Small intestine (tissue), 7 donors: ENCODE measurements around the gene KMT5B. TPM values are rescaled to one million over a fixed set of nuclear protein-coding genes. Genes with fewer than 3 reads are reported as not detected.
"Not testable (repeated sequence)": the region's sequence is repeated elsewhere in the genome, so short reads cannot be mapped to it uniquely, and the experiment has no call there.

ENCODE experiments used
- DNase-seq, 2 donors: peaks; one replicate each; pipeline versions ENCODE4 v3.0.0 to v3.0.0-alpha.2; 2013
- FAIRE-seq: peaks from 2 replicates; lab custom pipeline; 2012; peaks lifted over from hg19 to GRCh38; lab: Jason Lieb, UNC
- H3K27ac ChIP-seq, 3 donors: one replicate each; pipeline ENCODE4 v1.5.1; 2013; ENCODE audit warnings: low read length in 2 of 3, mild to moderate bottlenecking in 2 of 3, control low read depth in 1 of 3, inconsistent platforms in 1 of 3, low read depth in 1 of 3, moderate library complexity in 1 of 3
- H3K27me3 ChIP-seq, 3 donors: one replicate each; pipeline ENCODE4 v1.6.1; 2013; ENCODE audit warnings: low read length in 3 of 3, inconsistent platforms in 1 of 3; ENCODE audit not compliant: control insufficient read depth in 3 of 3, insufficient read depth in 3 of 3
- H3K36me3 ChIP-seq, 3 donors: one replicate each; pipeline ENCODE4 v1.6.1; 2013; ENCODE audit warnings: low read length in 3 of 3, inconsistent platforms in 1 of 3, low read depth in 1 of 3, mild to moderate bottlenecking in 1 of 3, moderate library complexity in 1 of 3; ENCODE audit not compliant: control insufficient read depth in 3 of 3, insufficient read depth in 2 of 3
- H3K4me1 ChIP-seq, 3 donors: one replicate each; pipeline ENCODE4 v1.6.1; 2013; ENCODE audit warnings: low read length in 2 of 3, inconsistent platforms in 1 of 3, low read depth in 1 of 3, mild to moderate bottlenecking in 1 of 3, moderate library complexity in 1 of 3; ENCODE audit not compliant: control insufficient read depth in 3 of 3, insufficient read depth in 2 of 3
- H3K4me3 ChIP-seq, 3 donors: one replicate each; pipeline ENCODE4 v1.5.1; 2013; ENCODE audit warnings: low read length in 3 of 3, control low read depth in 1 of 3, inconsistent platforms in 1 of 3, low read depth in 1 of 3, mild to moderate bottlenecking in 1 of 3, moderate library complexity in 1 of 3
- H3K9me3 ChIP-seq, 2 donors: one replicate each; pipeline ENCODE4 v1.6.1; 2013; ENCODE audit warnings: low read depth in 1 of 2, low read length in 1 of 2; ENCODE audit not compliant: control insufficient read depth in 2 of 2, insufficient read depth in 1 of 2
- WGBS, 3 donors: extraction: QIAGEN DNeasy Blood & Tissue Kit; methylation state at CpG; one replicate each; pipeline ENCODE4 v1.1.7; 2013; 5-methylcytosine and 5-hydroxymethylcytosine counted together
- polyA plus RNA-seq, 4 donors: library from polyadenylated mRNA; stranded (reverse) in 3 of 4; unstranded in 1 of 4; fragments of 200-250 nt in 3 of 4; fragments of 120-200 nt in 1 of 4; gene quantifications; one replicate each; pipeline versions ENCODE4 v1.2.1 to v1.2.3, GENCODE V29; 2013
- donor health status: healthy with polysubstance abuse.
- donor health status: control.
- donor health status: control.
- donor health status: Bipolar disorder and iron deficiency.
- donor health status: healthy.

The KMT5B gene
- polyA plus RNA-seq, 4 donors, result 17.3 to 53.5 (median 30.0) TPM

DNA sequence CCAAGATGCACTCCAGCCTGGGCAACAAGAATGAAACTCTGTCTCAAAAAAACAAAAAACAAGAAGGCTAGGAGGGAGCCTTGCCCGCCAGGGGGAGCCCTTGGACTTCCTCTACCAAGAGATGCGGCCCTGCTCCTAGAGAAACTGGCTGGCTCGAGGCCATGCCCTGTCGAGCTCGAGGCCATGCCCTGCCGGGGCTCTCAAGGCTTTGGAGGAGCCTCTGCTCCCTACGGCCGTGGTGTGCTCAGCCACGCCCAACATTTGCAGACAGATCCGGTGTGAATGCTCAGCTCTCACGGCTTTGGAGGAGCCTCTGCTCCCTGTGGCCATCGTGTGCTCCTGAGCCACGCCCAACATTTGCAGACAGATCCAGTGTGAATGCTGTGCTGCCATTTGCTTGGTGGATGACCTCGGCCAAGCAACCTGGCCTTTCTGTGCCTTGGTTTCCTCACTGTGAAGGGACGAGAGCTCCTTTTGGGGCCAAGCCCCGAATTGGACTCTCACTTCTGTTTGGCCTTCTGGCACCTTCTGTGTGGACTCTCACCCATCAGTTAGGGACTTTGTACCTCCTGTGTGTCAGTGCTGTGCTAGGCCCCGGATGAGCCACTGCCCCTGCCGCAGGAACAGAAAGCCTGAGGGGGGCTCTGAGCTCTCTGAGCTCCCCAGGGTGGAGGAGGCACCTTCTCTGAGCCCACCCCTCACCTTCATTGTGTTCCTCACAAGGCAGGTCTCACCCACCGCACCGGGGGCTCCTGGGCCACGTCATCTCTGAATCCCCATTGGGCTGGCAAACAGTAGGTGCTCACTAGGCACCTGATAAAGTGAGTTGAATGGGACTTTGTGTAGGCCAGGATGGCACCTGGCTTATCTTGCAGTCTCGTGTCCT is 44.6 kb upstream of the KMT5B start:
- no peak for FAIRE-seq
- H3K4me3 ChIP-seq, result no peak overlapping the region

DNA sequence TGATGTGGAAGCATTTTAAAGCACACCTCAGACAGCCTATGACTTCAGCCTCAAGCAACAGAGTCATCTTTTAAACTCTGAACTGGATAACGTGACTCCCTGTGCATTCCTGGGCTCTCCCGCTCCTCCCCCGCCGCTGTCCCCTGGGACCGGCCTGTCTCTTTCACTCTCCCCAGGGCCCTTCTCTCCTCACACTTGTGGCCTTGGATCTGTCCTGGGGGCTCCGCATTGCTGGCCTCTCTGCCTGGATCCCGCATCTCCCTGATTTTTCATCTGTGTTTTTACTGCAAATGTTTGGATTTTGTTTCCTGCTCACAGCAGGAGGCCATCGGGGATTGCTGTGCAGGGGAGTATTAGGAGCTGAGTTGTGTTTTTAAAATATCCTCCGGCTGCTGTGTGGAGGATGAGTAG is 43.2 kb upstream of the KMT5B start:
- WGBS, 3 donors, result 60 to 90% (median 85%) methylated on average over 9 of the region's 9 CpGs
- Histone ChIP-seq H3K4me3 (no peak overlapping the region), H3K27me3 (no peaks in the 10 kb centered on the region), H3K27ac (peak overlapping the region in 1 of 3 donors; percentile 4), H3K4me1 (peaks cover 0 to 14% (median 0%) of the 10 kb centered on the region in 3 donors), H3K9me3 (peaks cover 0 to 4% of the 10 kb centered on the region in 2 donors), H3K36me3 (peaks cover 0 to 26% (median 3%) of the 10 kb centered on the region in 3 donors)
- no peak for FAIRE-seq
- DNase-seq, result no peak

More for the DNA sequence above, 44.6 kb upstream of the KMT5B start:
- DNase-seq, result peak; percentile 94
- Histone ChIP-seq H3K9me3 (no peaks in the 10 kb centered on the region), H3K27me3 (no peaks in the 10 kb centered on the region), H3K36me3 (peaks cover 0 to 40% (median 14%) of the 10 kb centered on the region in 3 donors), H3K27ac (peak overlapping the region in 2 of 3 donors; percentile 4 to 60), H3K4me1 (peaks cover 0 to 14% (median 0%) of the 10 kb centered on the region in 3 donors)
- 23 to 37% (median 33%) methylated on average over 22 of the region's 22 CpGs for WGBS, 3 donors

DNA sequence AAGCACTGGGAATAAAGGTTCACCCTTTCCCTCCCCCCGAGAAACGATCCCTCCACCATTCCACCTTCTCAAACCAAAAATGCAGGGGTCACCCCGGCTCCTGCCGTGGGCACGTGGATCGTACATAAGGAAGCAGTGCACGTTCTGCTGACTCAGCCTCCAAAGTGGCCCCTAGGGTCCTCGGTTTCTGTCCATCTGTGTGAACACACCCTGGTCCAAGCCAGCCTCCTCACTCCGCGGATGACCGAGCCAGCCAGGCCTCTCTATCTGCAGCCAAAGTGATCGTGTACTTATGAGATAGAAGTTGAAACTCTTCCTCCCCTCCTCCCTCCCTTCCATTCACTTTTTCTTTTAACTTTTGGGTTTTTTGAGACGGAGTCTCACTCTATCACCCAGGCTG is 42.4 kb upstream of the KMT5B start:
- no peak overlapping the region for H3K27ac ChIP-seq
- H3K4me3 ChIP-seq, result no peak overlapping the region
- WGBS, 3 donors, result 77 to 83% (median 80%) methylated on average over 13 of the region's 13 CpGs
- no peak for FAIRE-seq
- peaks cover 0 to 14% (median 0%) of the 10 kb centered on the region in 3 donors for H3K4me1 ChIP-seq
- peaks cover 0 to 4% of the 10 kb centered on the region in 2 donors for H3K9me3 ChIP-seq
- peaks cover 0 to 18% (median 0%) of the 10 kb centered on the region in 3 donors for H3K36me3 ChIP-seq
- DNase-seq, result no peak
- H3K27me3 ChIP-seq, result no peaks in the 10 kb centered on the region

DNA sequence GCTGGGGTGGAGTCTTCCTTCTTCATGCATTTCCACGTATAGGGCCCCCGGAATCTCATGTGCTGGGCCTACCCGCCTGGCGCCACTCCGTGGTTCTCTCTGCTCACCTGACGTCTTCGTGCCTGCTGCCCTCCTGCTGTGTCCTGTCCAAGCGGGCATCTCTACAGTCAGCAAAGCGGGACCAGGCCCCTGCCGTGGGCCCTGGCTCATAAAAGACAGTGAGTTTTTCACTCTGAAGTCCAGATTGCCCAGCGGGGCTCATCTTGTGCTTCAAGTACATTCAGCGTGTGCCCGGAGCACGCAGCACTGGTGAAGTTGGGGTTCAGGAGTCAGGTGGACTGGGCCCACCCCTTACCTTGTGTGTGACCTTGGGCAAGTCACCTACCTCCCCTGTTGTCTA is 41.3 kb upstream of the KMT5B start:
- Histone ChIP-seq H3K9me3 (peaks cover 0 to 4% of the 10 kb centered on the region in 2 donors), H3K27ac (no peak overlapping the region), H3K4me1 (peaks cover 0 to 14% (median 0%) of the 10 kb centered on the region in 3 donors), H3K36me3 (peaks cover 0 to 7% (median 0%) of the 10 kb centered on the region in 3 donors), H3K4me3 (no peak overlapping the region), H3K27me3 (no peaks in the 10 kb centered on the region)
- FAIRE-seq (no peak), DNase-seq (no peak)
- WGBS, 3 donors, result 89 to 97% (median 96%) methylated on average over 14 of the region's 14 CpGs

DNA sequence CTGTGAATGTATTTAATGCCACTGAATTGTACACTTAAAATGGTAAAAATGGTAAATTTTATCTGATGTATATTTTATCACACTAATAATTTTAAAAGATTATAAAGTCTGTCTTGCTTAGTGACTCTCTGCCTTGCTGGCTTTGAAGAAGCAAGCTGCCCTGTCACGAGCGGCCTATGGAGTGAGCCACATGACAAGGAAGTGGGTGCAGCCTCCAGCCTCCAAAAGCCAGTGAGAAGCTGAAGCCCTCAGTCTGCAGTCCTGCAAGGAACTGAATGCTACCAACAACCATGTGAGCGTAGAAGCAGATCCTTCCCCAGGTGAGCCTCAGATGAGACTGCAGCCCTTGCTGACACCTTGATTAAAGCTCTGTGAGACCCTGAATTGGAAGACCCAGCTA is 38.7 kb upstream of the KMT5B start:
- no peaks in the 10 kb centered on the region for H3K36me3 ChIP-seq
- H3K9me3 ChIP-seq, result peaks cover 0 to 9% of the 10 kb centered on the region in 2 donors
- H3K4me3 ChIP-seq, result no peak overlapping the region
- no peaks in the 10 kb centered on the region for H3K27me3 ChIP-seq
- DNase-seq (no peak), FAIRE-seq (no peak)
- no peak overlapping the region for H3K27ac ChIP-seq
- WGBS, 3 donors, result 87 to 93% (median 89%) methylated on average over 3 of the region's 3 CpGs
- peaks cover 0 to 2% (median 0%) of the 10 kb centered on the region in 3 donors for H3K4me1 ChIP-seq

DNA sequence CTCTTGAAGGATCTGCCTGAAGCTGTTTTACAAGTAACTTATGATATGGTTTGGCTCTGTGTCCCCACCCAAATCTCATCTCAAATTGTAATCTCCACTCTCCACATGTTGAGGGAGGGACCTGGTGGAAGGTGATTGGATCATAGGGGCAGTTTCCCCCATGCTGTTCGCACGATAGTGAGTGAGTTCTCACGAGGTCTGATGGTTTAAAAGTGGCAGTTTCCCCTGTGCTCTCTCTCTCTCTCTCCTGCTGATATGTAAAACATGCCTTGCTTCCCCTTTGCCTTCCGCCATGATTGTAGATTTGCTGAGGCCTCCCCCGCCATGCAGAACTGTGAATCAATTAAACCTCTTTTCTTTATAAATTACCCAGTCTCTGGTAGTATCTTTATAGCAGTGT is 31.8 kb upstream of the KMT5B start:
- H3K4me3 ChIP-seq, H3K9me3 ChIP-seq, H3K4me1 ChIP-seq, H3K36me3 ChIP-seq, H3K27ac ChIP-seq, DNase-seq, FAIRE-seq, H3K27me3 ChIP-seq: not testable (repeated sequence)
- 88 to 93% (median 93%) methylated on average over 5 of the region's 5 CpGs for WGBS, 3 donors

DNA sequence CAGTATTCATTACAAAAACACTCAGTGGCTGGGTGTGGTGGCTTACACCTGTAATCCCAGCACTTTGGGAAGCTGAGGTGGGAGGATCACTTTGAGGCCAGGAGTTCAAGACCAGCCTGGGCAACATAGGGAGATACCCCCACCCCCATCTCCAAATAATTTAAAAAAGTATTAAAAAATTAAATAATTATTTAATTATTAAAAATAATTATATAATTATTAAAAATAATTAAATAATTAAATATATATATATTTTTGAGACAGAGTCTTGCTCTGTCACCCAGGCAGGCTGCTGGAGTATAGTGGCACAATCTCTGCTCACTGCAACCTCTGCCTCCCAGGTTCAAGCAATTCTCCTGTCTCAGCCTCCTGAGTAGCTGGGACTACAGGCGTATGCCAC is 30.8 kb upstream of the KMT5B start:
- H3K27ac ChIP-seq, FAIRE-seq, H3K27me3 ChIP-seq, H3K9me3 ChIP-seq, DNase-seq, H3K4me3 ChIP-seq, H3K4me1 ChIP-seq, H3K36me3 ChIP-seq: not testable (repeated sequence)
- 94 to 100% (median 94%) methylated on average over 1 of the region's 1 CpG for WGBS, 3 donors

DNA sequence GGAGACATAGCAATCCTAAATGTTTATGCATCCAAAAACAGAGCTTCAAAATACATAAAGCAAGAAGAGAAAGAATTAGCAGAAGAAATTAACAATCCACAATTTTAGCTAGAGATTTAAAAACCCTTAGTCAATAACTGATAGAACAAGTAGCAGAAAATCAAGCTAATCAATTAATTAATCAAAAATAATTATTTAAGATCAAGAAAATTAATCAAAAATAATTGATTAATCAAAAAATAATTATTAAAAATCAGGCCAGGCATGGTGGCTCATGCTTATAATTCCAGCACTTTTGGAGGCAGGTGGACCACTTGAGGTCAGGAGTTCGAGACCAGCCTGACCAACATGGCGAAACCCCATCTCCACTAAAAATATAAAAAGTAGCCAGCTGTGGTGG is 29.5 kb upstream of the KMT5B start:
- Histone ChIP-seq H3K4me1 (no peaks in the 10 kb centered on the region), H3K27ac (no peak overlapping the region), H3K4me3 (no peak overlapping the region), H3K9me3 (no peaks in the 10 kb centered on the region), H3K36me3 (no peaks in the 10 kb centered on the region), H3K27me3 (peaks cover 0 to 3% (median 0%) of the 10 kb centered on the region in 3 donors)
- 96 to 98% (median 98%) methylated on average over 2 of the region's 2 CpGs for WGBS, 3 donors
- no peak for FAIRE-seq
- no peak for DNase-seq
